Adipose tissue (tissue), 3 donors: ENCODE results near the gene TDRD5. TPM values are rescaled to one million over a fixed set of nuclear protein-coding genes. Genes with fewer than 3 reads are reported as not detected.

Experiments
- H3K27ac ChIP-seq: one replicate; pipeline ENCODE4 v1.5.1; 2013; ENCODE audit warnings: low read depth, low read length
- WGBS, 3 donors: extraction: QIAGEN DNeasy Blood & Tissue Kit; methylation state at CpG; one replicate each; pipeline ENCODE4 v1.1.7; 2013; 5-methylcytosine and 5-hydroxymethylcytosine counted together
- polyA plus RNA-seq, 3 donors: library from polyadenylated mRNA; stranded (reverse); fragments of 200-250 nt; gene quantifications; one replicate each; pipeline ENCODE4 v1.2.3, GENCODE V29; 2013
- donor health status: healthy with polysubstance abuse.
- donor health status: Bipolar disorder and iron deficiency.
- donor health status: healthy.

TDRD5 gene
- under 1 TPM; 0.15 to 0.67 (median 0.31) TPM for polyA plus RNA-seq

GRCh38 chr1:179591592-179592580 lies at the start of gene TDRD5:
TSS of gene TDRD5 (plus strand) at chr1:179591832. CDS start at chr1:179592616, 784 bp downstream.
- no peak within 1 kb of the TSS for H3K27ac ChIP-seq
- 14 to 15% (median 15%) methylated on average over 72 to 75 of the region's 75 CpGs for WGBS, 3 donors

GRCh38 chr1:179545321-179545720 lies 46.3 kb upstream of the TDRD5 start:
- no peak overlapping the region for H3K27ac ChIP-seq
- 28 to 58% (median 37%) methylated on average over 3 of the region's 3 CpGs for WGBS, 3 donors

- 71 to 92% (median 74%) methylated on average over 2 of the region's 2 CpGs for WGBS, 3 donors
- H3K27ac ChIP-seq = no peak overlapping the region
Measured at GRCh38 chr1:179547021-179547535, 44.6 kb upstream of the TDRD5 start.

- WGBS, 3 donors = 50 to 67% (median 63%) methylated on average over 3 of the region's 3 CpGs
- no peak overlapping the region for H3K27ac ChIP-seq
Measured at GRCh38 chr1:179548666-179549367, 42.8 kb upstream of the TDRD5 start.

GRCh38 chr1:179549368-179549700 lies 42.3 kb upstream of the TDRD5 start:
- H3K27ac ChIP-seq = no peak overlapping the region
- WGBS, 3 donors = 60 to 86% (median 73%) methylated on average over 2 of the region's 2 CpGs

- no peak overlapping the region for H3K27ac ChIP-seq
- 56 to 70% (median 56%) methylated on average over 9 of the region's 9 CpGs for WGBS, 3 donors
Measured at GRCh38 chr1:179550746-179551682, 40.6 kb upstream of the TDRD5 start.

GRCh38 chr1:179554427-179554826 lies 37.2 kb upstream of the TDRD5 start:
- H3K27ac ChIP-seq = no peak overlapping the region

- 93 to 96% (median 93%) methylated on average over 1 of the region's 1 CpG for WGBS, 3 donors
- H3K27ac ChIP-seq = no peak overlapping the region
Measured at GRCh38 chr1:179558078-179558477, 33.6 kb upstream of the TDRD5 start.

- no peak within 1 kb of the TSS for H3K27ac ChIP-seq
- WGBS, 3 donors = 2 to 4% (median 3%) methylated on average over 72 to 77 of the region's 77 CpGs
Measured at GRCh38 chr1:179575497-179576314, 15.9 kb upstream of the TDRD5 start, which contains the start of gene NPHS2. TSS of gene NPHS2 (minus strand) at chr1:179575948. CDS start at chr1:179575864, 84 bp downstream.

- H3K27ac ChIP-seq = no peak overlapping the region
- 22 to 42% (median 26%) methylated on average over 5 of the region's 5 CpGs for WGBS, 3 donors
Measured at GRCh38 chr1:179576509-179576908, 15.1 kb upstream of the TDRD5 start.

- no peak overlapping the region for H3K27ac ChIP-seq
- 86 to 89% (median 89%) methylated on average over 5 of the region's 5 CpGs for WGBS, 3 donors
Measured at GRCh38 chr1:179583771-179584320, 7.8 kb upstream of the TDRD5 start.

- WGBS, 3 donors = 2 to 7% (median 3%) methylated on average over 58 to 60 of the region's 60 CpGs
- H3K27ac ChIP-seq = no peak overlapping the region
Measured at GRCh38 chr1:179586107-179586823, 5.4 kb upstream of the TDRD5 start.

GRCh38 chr1:179587336-179587735 lies 4.3 kb upstream of the TDRD5 start:
- WGBS, 3 donors = 89 to 97% (median 96%) methylated on average over 6 of the region's 6 CpGs
- H3K27ac ChIP-seq = no peak overlapping the region

- no peak overlapping the region for H3K27ac ChIP-seq
- 87 to 90% (median 87%) methylated on average over 18 of the region's 18 CpGs for WGBS, 3 donors
Measured at GRCh38 chr1:179588425-179589024, 3.1 kb upstream of the TDRD5 start.

GRCh38 chr1:179589509-179589908 lies 2.1 kb upstream of the TDRD5 start:
- 85 to 95% (median 92%) methylated on average over 4 of the region's 4 CpGs for WGBS, 3 donors
- no peak overlapping the region for H3K27ac ChIP-seq

- no peak overlapping the region for H3K27ac ChIP-seq
- 88 to 90% (median 90%) methylated on average over 11 of the region's 11 CpGs for WGBS, 3 donors
Measured at GRCh38 chr1:179590671-179591070, 961 bp upstream of the TDRD5 start.
